Stimulated activated CD4-positive, alpha-beta T cell treated with anti-CD3 and anti-CD28 coated beads, Interleukin-4, amount 100 ng/mL, for 48 hours (primary cell): Measurements from ENCODE around the gene STARD10.
"Not testable (repeated sequence)": the region's sequence is repeated elsewhere in the genome, so short reads cannot be mapped to it uniquely, and the experiment has no call there.

ENCODE experiments used
- DNase-seq, 2 donors: peaks; one replicate each; pipeline ENCODE4 v3.0.0-alpha.2; 2020; ENCODE audit warnings: low read depth in 2 of 2

Gene STARD10

DNA sequence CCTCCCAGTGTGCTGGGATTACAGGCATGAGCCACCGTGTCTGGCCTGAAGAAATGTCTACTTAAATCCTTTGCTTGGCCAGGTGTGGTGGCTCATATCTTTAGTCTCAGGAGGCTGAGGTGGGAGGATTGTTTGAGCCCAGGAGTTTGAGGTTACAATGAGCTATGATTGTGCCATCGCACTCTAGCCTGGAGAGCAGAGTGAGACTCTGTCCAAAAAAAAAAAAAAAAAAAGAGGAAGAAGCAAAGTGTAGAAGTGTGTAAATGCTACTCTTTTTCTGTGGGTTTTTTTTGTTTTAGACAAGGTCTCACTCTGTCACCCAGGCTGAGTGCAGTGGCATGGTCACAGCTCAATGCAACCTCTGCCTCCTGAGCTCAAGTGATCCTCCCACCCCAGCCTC, 13.9 kb upstream of the STARD10 start:
- no peak for DNase-seq

DNA sequence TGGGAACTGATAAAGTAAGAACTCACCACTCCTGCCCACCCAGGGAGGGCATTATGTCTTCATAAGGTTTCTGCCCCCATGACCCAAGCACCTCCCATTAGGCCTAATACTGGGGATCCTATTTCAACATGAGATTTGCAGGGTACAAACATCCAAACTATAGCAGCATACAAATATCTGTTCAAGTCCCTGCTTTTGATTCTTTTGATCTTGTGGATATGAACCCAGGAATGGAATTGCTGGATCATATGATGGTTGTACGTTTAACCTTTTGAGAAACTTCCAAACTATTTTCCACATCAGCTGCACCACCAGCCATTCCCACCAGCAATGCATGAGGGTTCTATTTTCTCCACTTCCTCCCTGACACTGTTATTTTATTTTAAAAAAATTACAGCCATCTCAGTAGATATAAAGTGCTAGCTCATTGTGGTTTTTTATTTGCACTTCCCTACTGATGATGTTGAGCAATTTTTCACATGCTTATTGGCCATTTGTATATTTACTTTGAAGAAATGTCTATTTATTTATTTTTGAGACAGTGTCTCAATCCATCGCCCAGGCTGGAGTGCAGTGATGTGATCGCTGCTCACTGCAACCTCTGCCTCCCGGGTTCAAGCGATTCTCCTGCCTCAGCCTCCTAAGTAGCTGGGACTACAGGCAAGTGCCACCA, 13.3 kb upstream of the STARD10 start:
- no peak for DNase-seq

DNA sequence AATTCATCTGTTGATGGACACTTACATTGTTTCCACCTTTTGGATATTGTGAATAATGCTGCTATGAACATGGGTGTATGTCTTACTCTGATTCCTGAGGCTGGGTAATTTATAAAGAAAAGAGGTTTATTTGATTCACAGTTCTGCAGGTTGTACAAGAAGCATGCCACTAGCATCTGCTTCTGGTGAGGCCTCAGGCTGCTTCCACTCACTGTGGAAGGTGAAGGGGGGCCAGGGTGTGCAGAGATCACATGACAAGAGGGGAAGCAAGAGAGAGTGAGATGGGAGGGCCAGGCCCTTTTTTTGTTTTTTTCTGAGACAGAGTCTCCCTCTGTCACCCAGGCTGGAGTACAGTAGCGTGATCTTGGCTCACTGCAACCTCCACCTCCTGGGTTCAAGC, 12.5 kb upstream of the STARD10 start:
- DNase-seq, result not testable (repeated sequence)

DNA sequence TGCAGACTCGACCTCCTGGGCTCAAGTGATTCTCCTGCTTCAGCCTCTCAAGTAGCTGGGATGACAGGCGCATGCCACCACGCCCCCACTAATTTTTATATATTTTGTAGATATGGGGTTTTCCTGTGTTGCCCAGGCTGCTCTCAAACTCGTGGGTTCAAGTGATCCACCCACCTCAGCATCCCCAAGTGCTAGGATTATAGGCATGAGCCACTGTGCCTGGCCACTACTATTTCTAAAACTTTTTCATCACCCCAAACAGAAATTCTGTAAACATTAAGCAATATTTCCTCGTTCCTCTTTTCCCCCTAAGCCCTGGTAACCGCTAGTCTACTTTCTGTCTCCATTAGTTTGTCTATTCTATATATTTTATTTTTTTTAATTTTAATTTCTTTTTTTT, 11.4 kb upstream of the STARD10 start:
- no peak for DNase-seq

DNA sequence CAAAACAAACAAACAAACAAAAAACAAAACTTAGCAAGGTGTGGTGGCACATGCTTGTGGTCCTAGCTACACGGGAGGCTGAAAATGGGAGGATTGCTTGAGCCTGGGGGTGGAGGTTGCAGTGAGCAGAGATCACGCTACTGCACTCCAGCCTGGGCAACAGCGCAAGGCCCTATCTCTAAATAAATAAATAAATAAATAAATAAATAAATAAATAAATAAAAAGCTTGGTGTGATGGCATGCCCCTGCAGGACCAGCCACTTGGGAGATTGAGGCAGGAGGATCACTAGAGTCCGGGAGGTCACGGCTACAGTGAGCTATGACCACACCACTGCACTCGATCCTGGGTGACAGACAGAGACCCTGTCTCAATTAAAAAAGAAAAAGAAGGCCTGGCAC, 9.0 kb upstream of the STARD10 start:
- DNase-seq, result no peak

DNA sequence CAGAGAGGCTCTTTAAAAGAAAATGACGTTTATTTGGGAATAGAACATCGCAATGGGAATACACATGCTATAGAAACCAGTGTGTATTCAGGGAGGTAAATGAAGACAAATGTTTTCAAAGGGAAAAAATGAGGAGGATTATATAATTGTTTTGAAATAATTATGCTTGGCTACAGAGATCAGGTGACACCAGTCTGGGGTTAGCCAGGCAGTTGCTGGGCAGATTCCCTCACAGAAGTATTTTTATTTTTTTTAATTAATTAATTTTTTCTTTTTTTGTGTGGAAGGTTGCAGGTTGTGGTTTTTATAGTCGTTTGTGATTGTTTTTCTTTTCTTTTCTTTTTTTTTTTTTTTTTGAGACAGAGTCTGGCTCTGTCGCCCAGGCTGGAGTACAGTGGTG, 5.6 kb upstream of the STARD10 start:
- DNase-seq, result no peak

DNA sequence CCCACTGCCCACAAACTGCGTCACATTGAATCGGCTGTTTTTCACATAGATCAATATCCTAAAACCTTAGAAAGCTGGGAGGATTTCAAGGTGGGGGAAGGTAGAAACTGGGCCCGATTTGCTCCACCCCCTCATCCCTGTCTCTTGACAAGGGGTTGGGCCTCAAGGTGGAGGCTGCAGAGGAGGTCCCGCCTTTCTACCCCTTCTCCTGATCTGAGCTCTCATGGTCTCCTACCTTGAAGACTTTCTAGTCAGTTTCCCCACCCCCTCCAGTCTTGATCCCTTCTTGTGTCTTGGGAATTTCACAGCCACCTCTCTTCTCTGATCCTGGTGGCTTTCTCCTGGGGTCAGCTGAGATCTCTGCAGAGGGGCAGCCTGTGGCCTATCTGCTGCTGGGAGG, 4.5 kb upstream of the STARD10 start:
- no peak for DNase-seq

DNA sequence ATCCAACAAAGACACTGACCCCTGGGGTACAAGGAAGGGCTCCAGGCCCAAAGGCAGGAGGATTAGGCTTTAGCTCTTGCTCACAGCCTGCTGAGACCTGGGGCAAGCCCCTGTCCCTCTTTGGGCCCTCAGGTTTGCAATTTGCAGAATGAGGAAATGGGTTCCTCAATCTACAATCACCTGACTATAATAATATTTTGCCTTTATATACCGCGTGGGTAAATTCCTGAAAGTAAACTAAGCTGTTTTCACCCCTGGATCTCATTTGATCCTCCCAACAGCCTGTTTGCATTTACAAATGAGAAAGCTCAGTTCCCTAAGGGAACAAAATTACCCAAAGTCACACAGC, 797 bp downstream of the STARD10 start:
- DNase-seq, result no peak

DNA sequence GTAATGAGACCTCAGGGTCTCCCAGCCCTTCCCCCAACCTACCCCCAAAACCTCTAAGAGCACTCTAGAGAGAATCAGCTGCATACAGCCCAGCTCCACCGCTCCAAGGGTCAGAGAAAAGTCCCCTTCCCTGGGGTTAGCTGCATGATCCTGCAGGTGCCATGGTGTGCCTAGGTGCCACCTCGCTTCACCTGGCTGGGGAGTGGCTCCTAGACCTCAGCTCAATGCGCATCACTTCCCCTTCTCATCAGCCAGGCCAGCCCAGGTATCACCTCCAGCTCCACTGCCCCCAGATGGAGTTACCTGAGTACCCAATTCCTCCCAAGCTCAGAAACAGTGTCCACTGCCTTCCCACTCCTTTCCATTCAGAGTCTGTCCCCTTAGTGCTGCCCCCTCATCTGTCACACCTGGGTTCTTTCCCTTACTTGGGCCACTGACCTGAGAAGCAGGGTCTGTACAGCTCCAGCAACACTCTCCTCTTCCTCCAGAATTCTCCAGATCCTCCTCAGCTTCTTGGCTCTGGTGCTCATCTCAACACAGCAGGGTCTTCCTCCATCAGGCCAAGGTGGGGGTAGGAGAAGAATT, 1.3 kb downstream of the STARD10 start:
- DNase-seq, result no peak

DNA sequence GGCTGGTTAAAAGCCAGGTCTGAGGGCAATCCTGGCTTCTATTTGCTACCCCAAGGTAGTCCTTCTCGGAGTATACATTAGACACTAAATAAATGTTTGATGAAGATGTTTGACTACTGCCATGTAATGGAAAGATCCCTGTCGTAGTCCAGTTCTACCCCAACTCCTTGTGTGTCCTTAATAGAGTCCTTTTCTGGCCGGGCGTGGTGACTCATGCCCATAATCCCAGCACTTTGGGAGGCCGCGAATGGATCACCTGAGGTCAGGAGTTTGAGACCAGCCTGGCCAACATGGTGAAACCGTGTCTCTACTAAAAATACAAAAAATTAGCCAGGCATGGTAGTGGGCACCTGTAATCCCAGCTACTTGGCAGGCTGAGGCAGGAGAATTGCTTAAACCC, 2.6 kb downstream of the STARD10 start:
- not testable (repeated sequence) for DNase-seq

DNA sequence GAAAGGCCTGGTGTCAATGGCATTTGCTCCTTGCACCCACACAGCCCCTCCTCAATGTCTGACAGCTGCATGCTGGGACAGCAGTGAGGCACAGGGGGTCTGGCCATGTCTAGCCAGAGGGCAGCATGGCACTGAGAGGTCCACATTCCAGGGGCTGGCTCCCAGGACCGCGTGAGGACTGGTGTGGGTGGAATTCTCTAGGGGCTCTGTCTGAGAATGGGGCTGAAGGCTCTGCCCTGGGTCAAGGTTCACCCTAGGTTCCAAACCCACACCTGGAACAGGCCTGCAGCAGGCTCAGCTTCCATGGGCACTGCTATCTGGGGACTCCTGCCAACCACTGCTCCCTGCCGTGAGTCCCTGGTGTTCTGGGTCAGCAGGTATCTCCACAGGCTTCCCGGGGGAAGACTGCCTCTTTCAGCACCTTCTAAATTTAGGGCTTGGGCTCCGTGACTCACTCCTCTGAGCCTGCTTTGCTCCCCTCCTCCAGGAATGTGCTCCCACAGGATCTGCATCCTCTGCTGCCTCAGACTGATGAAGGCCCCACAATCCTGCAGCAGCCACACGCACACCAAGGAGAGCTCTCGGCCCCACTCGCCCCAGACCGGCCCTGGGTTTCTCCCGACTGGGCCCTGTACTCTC, 4.2 kb downstream of the STARD10 start:
- DNase-seq, result no peak

DNA sequence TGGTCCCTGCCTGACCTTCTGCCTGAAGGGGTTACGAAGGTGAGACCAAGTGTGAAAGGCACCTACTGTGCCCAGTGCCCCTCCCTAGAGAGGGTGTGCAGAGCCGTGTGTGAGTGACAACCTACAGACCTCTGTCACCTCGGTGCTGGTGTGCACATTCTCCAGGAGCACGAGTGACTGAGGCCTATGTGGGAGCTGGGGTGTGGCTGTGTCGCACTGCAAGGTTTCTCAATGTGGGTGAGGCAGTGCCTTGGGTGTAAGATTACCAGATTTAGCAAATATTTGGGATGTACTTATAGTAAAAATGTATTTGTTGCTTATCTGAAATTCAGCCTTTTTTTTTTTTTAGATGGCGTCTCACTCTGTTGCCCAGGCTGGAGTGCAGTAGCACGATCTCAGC, 5.6 kb downstream of the STARD10 start:
- DNase-seq, result no peak

DNA sequence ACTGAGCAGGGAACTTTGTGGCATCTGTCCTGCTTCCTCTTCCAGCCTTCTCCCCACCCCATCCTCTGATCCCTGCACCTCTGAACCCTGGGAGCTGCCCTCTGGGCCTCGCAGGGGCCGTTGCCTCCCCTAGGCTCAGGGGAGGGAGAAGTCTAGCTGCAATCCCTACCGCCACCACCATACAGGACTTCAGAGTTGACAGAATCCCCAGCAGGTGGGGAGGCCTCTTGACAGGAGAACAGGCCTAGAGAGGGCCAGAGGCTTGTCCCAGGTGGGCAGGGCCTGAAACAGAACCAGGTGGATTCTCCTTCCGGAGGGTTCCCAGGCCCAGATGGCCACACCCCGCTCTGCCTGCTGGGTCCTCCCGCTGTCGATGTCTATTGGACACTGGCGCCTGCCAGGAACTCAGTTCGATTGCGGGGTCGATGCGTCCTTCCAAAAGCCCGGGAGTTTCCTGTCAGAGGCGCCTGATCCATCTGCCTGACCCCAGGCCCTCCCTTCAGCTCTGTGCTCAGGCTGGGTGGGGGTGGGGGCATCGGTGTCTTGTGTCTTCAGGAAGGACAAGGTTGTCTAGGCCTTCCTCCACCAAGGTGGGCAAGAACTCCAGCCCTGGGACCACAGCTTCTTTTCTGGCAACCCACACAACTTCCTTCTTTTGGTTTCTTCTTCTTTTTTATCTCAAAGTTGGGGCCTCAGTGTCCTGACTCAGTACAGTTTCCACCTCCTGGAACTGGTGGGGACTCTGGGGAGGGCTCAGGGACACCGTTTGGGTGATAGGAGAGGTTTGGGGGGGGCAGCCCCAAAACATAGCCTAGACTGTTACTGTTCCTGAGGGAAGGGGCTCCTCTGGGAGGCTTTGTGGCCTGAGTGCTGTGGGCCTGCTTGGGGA, 6.4 kb downstream of the STARD10 start:
- DNase-seq, result no peak

DNA sequence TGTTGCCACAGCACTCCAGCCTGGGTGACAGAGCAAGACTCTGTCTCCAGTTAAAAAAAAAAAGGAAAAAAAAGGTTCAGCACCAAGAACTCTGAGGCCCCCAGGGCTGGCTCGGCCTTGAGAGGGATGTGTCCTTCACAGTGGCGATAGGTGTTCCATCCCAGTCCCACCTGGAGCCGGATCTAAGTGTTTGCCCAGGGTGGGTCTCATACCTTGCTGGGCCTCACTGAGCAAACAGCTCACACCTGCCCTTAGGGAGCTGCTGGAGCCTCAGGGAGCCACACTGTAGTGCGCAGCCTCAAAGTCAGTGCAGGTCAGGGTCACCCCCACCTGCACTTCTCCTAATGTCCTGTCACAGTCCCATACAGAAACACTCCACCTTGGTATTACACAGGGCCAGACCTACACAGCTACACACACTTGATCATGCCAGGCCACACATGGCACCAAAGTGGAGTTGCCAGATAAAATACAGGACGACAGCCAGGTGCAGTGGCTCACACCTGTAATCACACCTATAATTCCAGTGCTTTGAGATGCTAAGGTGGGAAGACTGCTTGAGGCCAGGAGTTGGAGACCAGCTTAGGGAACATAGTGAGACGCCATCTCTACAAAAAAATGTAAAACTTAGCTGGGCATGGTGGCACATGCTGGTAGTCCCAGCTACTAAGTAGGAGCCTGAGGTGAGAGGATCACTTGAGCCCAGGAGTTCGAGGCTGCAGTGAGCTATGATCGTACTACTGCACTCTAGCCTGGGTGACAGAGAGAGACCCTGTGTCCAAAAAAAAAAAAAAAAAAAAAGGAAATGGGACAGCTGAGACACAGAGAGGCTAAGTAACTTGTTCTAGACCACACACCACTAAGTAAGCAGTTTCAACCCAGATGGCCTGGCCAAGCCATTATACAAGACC, 7.3 kb downstream of the STARD10 start:
- DNase-seq, result no peak

DNA sequence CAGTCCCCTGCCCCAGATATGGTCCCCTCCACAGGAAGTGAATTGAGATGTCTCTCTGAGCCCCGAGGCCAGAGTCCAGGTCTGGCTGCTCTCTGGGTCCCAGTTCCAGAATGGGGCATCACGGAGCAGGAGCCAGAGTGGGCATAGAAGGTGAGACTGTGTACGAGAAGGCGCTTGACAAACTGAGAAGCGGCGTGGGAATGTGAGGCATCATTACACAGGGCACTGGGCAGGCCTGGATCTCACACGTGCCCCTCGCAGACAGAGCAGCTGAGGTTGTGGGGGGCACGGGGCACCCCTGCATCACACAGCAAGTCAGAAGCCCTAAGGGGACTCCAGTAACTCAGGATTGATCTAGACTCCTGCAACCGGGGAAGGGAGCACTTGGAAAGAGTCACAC, 9.2 kb downstream of the STARD10 start:
- DNase-seq, result no peak

DNA sequence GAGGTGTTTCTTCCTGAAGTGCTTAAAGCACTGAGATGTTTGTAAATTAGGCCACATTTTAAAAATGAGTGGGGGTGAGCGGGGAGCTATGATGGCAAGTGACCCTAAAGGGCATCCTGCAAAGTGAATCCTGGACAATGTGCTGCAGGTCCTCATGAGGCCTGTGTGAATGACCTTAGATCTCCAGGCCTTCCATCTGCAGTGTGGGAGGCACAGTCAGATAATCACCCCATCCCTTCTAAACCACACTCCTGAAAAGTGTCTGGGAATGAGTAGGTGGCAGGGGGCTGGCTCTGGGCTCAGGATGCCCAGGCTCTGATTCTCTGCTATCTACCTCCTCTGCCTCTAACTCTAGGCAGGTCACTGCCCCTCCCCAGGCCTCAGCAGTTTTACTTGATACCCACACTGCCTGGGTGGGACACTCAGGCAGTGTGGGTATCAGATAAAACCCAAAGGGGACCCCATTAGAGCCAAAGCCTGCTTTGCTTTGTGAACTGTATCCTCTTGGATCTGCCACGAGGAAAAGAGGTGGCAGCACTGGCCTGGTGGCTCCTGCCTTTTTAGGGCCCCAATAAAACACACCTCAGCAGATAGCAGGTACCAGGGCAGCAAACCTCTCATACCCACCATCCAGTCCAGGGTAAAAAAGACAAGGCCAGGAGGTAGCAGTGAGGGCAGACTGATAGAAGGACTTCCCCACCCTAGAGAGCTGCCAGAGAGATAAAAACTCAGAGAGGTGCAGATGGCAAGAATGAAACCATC, 10.5 kb downstream of the STARD10 start:
- DNase-seq, result no peak

DNA sequence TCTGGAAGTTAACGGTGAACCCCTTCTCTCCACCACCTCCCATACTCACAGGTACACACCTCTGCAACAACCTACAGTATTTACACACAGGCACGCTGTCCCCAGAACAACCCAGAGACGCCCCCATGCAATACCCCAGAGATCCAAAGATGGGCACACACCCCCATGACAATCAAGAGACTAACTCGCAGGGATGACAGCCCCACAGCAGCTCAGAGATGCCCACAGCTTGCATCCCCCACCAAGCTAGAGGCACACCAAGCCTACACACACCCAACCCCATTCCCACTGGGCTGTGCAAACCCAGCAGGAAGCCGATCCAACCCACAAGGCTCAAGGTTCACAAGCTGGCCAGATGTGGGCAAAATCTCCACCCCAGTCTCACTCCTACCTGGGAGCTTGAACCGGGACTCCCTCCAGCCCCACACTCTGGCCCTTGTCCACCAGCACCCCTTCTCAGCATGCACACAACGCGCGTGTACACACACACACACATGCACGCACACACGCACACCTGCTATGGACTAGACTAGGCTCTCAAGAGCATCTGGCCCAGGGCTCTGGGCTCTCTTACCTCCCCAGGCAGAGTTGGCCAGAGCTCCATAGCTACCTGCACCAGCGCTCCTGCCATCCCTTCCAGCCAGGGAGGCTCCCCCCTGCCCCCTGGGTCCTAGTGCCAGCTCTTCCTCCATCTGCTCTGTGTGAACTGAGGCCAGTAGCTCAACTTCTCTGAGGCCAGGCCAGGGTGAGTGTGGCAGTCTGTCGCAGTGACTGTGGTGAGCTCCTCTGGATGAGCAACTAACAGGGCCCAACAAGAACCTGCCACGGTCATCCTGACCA, 11.5 kb downstream of the STARD10 start:
- DNase-seq, result no peak

DNA sequence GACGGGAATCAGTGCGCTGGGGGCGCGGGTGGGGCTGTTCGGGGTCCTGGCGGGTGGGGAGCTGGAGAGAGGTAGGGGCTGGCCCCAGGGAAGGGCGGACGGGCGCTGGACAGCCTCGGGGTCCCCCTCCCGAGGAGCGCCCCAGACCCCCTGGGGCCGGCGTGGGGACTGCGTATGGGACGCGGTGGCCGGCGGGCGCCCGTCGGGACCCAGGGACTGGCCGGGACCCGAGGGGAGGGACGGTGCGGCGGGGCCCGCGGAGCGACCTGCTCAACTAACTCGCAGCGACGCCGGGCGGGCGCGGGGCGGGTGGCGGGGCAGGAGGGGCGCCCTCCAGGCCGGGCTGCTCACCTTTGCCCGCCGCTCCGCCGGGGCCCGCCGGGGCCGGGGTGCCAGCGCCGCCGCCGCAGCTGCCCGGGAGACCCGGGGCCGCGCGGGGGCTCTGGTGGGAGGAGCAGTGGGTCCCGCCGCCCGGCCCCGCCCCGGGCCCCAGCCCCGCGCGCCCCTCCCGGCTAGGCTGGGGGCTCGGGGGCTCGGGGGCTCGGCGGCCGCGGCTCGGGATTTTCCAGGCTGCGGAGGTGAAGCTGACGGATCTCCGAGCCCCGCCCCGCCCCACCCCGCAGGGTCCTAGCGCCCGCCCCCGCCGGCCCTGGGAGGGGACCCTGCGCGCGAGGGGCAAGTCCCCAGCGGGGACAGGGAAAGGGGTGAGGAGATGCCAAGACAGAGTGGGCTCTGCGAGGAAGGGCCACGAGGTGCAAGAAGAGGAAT, 12.3 kb downstream of the STARD10 start:
- DNase-seq, result peak; percentile 37 to 41

DNA sequence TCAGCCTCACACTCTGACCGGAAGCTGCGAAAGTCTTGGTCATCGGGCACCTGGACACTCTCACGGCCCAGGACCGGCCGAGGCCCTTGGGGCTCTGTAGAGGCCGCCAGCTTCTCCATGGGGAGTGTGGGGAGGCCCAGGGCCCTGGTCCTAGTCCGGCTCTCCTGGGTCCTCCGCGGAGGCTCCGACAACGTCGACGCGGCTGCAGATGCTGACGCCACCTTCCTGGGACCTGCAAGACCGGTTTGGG, 12.9 kb downstream of the STARD10 start:
- no peak for DNase-seq
